VCaP (cell line): ENCODE data around the gene WIPF3.
"Not testable (repeated sequence)": the region's sequence is repeated elsewhere in the genome, so short reads cannot be mapped to it uniquely, and the experiment has no call there.

ENCODE experiments used
- H3K27ac ChIP-seq: fragments of 450-650 bp; 2 replicates; pipeline ENCODE4 v1.5.1; 2017
- TF ChIP-seq, protein P1 (sequence below): fragments of 450-650 bp; conservative IDR thresholded peaks from 2 replicates; pipeline ENCODE4 v1.5.1; 2017; ENCODE audit warnings: mild to moderate bottlenecking, moderate library complexity

WIPF3 gene

DNA sequence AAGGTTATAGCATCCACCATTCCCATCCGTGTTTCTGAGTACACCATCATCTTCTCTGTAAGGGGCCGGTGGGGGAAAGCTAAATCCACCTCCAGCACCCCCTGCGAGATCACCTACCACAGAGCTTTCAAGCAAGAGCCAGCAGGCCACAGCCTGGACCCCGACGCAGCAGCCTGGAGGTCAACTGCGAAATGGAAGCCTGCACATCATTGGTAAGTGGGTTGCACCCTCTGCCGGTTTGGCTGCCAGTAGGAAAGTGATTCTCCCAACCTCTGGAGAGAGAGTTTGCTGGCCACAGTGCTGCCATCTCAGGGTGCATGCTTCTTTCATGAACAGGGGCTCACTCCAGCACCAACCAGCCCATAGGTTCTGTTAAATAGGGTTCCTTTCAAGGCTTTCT lies 81.7 kb downstream of the WIPF3 start:
- TF ChIP-seq, protein P1, sequence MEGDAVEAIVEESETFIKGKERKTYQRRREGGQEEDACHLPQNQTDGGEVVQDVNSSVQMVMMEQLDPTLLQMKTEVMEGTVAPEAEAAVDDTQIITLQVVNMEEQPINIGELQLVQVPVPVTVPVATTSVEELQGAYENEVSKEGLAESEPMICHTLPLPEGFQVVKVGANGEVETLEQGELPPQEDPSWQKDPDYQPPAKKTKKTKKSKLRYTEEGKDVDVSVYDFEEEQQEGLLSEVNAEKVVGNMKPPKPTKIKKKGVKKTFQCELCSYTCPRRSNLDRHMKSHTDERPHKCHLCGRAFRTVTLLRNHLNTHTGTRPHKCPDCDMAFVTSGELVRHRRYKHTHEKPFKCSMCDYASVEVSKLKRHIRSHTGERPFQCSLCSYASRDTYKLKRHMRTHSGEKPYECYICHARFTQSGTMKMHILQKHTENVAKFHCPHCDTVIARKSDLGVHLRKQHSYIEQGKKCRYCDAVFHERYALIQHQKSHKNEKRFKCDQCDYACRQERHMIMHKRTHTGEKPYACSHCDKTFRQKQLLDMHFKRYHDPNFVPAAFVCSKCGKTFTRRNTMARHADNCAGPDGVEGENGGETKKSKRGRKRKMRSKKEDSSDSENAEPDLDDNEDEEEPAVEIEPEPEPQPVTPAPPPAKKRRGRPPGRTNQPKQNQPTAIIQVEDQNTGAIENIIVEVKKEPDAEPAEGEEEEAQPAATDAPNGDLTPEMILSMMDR = no peak
- no peak overlapping the region for H3K27ac ChIP-seq

DNA sequence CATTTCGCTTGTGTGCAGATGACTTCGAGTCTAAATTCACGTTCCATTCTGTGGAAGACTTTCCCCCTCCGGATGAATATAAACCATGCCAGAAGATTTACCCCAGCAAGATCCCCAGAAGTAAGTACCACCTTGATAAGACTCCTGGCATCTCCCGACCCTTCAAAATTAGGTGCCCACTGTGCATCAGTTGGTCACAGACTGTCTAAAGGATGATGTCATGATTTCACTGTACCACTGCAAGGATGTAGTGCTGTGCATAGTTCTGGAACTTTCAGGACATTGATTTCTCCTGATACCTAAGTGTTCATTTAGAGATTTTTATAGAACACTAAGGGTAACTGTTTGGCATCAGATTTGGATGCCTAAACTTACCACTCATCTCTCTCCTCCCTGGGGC lies 83.0 kb downstream of the WIPF3 start:
- TF ChIP-seq, protein P1 = no peak
- no peak overlapping the region for H3K27ac ChIP-seq

DNA sequence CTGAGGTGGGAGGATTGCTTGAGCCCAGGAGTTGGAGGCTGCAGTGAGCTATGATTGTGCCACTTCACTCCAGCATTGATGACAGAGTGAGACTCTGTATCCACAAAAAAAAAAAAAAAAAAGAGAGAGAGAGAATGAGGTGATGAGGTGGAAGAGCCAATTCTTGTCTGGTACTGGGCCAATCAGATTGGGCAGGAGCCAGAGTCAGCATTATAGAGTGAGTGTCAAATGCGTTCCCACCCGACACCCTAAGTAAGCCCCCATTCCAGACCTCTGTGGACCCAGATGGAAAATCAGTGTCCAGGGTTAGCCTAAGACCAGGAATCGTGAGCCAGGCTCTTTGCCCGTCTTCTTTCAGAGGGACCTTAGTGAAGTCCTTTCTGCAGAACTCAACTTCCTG lies 83.9 kb downstream of the WIPF3 start:
- TF ChIP-seq, protein P1 = no peak

DNA sequence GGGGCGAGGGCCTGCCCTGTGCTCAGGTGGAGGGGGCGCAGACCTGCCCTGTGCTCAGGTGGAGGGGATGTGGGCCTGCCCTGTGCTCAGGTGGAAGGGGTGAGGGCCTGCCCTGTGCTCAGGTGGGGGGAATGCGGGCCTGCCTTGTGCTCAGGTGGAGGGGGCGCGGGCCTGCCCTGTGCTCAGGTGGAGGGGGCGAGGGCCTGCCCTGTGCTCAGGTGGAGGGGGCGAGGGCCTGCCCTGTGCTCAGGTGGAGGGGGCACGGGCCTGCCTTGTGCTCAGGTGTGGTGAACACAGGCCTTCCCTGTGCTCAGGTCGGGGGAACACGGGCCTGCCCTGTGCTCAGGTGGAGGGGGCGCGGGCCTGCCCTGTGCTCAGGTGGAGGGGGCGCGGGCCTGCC lies 84.5 kb downstream of the WIPF3 start:
- not testable (repeated sequence) for H3K27ac ChIP-seq

More for the DNA sequence above, 83.9 kb downstream of the WIPF3 start:
- no peak overlapping the region for H3K27ac ChIP-seq

DNA sequence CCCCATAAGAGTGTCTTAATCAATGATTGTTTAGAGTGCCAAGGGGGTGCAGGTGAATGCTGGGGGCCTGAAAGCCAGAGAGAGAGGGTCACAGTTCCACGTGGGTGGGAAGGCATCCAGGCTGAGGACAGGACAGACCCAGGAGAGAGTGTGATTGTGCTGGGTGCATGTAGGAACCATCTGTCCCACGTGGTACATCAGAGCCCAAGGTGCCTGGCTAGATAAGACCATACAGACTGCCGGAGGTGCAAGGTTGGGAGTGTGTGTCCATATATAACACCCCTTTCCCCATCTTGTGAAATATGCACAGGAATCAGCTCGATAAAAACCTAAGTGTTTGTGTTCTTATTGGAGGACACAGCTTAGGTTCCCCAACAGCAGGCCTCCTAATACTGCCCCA lies 85.5 kb downstream of the WIPF3 start:
- H3K27ac ChIP-seq = no peak overlapping the region
- TF ChIP-seq, protein P1 = no peak

DNA sequence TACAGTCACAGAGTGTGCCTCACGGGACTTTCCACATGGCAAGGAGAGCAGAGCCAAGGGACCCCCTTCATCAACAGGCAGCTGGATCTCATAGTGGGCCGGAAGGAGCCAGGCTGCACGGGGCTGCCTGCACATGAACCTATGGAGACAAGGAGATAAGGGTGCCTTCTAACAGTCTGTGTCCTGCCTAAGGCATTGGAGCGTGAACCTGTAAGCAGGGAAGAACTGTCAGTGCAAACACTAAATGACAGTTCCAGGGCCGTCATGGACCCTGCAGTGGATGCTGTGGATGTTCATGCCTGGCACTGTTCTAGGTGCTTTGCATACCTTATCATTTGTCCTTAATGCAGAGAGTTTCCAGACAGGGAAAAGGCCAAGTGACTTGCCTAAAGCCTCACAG lies 85.9 kb downstream of the WIPF3 start:
- H3K27ac ChIP-seq = no peak overlapping the region
- TF ChIP-seq, protein P1 = no peak

DNA sequence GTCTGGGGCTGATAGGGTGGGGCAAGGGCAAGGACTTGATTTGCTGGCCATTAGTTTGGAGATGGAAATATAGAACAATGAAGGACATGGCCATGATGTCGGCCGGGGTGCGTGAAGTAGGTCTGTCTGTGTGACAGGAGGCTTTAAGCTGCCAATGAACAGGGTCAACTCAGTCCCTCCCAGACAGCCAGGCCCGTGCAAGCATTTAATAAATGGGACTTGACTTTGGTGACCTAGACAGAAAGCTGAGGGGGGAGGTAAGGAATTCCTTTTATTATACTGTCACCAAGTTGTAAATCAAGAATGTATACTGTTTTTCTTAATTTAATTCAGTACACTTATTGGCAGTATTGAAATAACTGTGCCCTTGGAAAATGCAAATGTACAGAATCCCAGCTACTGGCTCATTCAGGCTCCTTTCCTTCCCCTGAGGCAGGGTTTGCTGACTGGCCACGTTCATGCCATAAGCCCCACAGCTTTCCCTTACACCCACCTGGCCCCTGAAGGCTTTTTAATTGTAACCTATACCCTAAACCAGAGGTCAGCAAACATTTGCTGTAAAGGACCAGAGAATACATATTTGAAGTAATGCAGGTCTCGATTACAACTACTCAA lies 87.2 kb downstream of the WIPF3 start:
- no peak overlapping the region for H3K27ac ChIP-seq
- TF ChIP-seq, protein P1 = no peak

DNA sequence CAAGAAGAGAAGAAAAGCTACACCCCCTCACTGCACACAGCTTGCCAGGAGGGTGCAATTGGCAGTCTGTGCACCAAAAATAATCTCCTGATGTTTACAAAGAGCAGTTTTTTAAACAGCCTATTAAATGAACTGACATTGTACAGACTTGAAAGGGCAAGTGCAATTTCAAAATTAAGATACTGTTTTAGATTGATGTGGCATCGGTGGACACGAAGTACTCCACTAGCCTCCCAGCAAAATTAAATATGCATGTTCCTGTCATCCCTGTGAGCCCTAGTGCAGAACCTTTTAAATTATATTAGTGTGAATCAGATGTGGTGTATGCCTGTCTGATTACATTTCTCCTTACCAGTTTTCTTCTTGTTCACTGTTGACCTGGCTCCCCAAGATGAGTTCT lies 87.9 kb downstream of the WIPF3 start:
- TF ChIP-seq, protein P1 = no peak
- no peak overlapping the region for H3K27ac ChIP-seq
